GM19467 (cell line): ENCODE data around the gene RPS3.
"Not testable (repeated sequence)": the region's sequence is repeated elsewhere in the genome, so short reads cannot be mapped to it uniquely, and the experiment has no call there.

Experiments
- ATAC-seq: cut with Tn5 transposase; IDR thresholded peaks from one replicate; pipeline ENCODE4 v1.9.1; 2021; ENCODE audit warnings: mild to moderate bottlenecking, moderate library complexity; ENCODE audit not compliant: unreplicated experiment

The RPS3 gene

DNA sequence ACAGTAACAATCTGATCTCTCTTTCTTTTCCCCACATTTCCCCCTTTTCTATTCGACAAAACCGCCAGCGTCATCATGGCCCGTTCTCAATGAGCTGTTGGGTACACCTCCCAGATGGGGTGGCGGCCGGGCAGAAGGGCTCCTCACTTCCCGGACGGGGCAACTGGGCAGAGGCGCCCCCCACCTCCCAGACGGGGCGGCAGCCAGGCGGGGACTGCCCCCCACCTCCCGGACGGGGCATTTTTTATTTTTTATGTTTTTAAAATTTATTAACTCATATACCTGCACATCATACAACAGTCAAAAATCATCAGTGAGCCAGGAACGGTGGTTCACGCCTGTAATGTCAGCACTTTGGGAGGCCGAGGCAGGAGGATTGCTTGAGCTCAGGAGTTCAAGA is 20.5 kb upstream of the RPS3 start:
- ATAC-seq, result not testable (repeated sequence)

- ATAC-seq, result no peak
Observed at GRCh38 chr11:75380245-75380644, 19.1 kb upstream of the RPS3 start.

DNA sequence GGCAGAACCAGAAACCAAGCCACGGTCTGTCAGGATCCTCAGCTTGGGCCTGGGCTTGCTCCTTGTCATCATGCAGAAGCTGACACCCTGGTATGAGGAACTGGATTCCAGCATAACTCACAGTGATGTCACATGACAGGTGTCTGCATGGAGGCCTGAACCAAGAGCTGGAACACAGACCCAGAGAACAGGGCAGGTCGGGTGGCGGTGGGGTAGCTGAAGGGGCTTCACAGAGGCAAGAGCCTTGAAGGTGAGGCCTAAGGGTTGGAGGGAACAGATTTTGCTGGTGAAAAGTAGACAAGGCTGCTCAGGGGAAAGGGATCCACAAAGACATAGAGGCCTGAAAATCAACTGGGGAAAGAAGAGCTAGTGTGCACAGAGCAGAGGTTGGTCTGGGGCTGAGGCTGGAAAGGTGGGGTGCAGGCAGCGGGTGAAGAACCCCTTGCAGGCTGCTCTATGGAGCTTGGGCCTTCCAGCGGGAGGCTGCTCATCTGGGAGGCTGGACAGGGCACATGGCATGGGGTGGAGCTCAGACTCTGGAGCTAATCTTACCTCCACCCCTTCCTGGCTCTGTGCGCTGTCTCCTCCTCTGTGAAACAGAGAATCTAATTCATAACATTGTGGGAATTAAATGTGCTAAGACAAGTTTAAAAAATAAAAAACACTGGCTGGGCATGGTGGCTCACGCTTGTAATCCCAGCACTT is 18.4 kb upstream of the RPS3 start:
- no peak for ATAC-seq

DNA sequence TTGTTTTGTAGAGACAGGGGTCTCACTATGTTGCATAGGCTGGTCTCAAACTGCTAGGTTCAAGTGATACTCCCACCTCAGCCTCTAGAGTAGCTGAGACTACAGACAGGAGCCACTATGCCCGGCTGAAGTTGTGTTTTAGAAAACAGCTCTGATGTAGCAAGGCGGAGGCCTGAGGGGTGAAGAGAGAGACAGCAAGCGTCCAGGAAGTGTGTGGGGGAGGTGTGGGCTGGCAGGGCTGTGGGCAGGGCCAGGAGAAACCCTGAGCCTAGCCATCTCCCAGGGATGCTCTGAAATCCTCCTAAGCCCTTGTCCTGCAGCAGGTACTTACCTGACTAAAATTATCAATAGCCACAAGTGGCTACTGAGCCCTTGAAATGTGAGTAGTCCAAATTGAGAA is 16.1 kb upstream of the RPS3 start:
- no peak for ATAC-seq

DNA sequence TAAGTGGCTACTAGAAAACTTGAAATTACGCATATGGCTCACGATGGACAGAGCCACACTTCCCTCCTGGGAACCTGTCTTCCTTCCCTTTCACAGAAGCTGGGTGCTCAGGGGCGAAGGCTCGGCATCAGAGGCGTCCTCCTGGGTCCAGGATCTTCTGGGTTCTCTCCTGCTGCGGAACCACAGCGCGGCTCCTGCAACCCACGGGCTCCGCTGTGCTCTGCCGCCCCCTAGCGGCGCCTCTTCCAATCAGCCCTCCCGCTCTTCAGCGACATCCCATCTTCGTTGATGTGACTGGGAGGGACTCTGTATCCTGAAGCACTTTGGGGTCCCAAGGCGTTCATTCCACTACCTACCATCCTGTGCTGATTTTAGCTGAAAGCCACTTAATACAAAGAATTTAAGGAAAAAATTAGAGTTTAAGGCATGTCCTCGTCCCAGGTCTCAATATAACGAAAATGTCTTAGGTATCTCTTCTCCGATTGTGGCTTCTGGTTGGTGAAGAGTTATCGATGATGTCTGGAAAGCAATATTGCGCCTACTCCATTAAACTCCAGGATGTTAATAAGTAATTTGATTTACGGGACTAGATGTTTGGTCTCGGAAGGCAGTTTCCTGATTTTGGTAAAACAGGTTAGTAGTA is 14.8 kb upstream of the RPS3 start:
- ATAC-seq, result no peak

DNA sequence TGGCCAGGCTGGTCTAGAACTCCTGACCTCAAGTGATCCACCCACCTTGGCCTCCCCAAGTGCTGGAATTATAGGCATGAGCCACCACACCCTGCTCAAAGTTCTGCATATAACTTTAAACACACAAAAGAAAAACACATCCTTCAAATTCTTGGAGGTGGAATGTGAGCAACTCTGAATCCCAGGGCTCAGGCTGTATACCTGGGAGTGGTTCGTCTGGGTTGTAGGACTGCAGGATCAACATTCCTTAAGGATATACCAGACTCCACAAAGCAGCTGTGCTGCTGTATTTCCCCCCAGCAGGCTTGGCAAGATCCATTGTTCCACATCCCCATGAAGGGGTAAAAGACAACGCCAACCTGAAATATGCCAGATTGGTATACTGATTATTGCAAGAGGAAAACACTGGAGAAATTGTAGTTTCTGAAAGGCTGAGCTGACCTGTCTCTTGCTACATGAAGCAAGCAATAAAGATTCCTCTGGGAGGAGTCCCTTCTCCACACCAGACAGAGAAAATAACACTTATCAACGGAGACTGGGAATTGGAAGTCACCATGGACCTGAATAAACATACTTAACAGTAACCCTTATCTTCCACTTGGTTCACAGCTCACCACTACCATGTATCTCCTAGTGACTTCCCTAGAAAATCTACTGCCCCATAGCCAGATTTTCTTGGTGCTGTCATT is 12.2 kb upstream of the RPS3 start:
- ATAC-seq, result no peak

DNA sequence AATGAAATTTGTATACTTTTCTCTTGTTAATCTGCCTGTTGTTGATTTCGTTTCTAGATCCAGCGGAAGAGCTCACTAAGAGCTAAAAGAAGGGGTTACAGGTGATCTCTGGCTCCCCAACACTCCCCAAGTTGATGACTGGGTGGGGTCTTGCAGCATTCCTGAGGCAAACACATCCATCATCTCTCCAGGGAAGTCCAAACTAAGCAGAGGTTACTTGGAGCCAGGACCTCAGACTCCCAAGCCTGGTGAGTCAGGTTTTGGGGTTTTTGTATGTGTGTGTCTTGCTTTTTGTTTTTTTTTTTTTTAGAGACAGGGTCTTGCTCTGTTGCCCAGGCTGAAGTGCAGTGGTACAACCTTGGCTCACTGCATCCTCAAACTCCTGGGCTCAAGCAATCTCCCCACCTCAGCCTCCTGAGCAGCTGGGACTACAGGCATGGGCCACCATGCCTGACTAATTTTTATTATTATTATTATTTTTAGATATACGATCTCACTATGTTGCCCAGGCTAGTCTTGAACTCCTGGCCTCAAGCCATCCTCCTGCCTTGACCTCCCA is 11.5 kb upstream of the RPS3 start:
- no peak for ATAC-seq

GRCh38 chr11:75388386-75389275 is 10.7 kb upstream of the RPS3 start:
- ATAC-seq, result no peak

DNA sequence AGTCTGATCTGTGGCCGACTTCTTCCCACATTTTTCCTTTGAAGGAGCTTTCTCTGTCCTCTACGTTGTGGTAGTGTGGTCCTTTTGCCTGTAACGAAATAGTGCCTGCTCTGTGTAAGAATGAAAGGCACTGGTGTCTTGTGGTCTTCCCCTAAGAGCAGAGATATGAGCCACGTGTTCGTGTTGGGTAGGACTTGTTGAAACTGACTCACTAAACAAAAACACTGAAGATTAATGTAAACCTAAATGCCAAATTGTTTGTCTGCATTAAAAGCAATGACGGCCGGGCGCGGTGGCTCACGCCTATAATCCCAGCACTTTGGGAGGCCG is 10.1 kb upstream of the RPS3 start:
- no peak for ATAC-seq

GRCh38 chr11:75389925-75390324 is 9.4 kb upstream of the RPS3 start:
- no peak for ATAC-seq

DNA sequence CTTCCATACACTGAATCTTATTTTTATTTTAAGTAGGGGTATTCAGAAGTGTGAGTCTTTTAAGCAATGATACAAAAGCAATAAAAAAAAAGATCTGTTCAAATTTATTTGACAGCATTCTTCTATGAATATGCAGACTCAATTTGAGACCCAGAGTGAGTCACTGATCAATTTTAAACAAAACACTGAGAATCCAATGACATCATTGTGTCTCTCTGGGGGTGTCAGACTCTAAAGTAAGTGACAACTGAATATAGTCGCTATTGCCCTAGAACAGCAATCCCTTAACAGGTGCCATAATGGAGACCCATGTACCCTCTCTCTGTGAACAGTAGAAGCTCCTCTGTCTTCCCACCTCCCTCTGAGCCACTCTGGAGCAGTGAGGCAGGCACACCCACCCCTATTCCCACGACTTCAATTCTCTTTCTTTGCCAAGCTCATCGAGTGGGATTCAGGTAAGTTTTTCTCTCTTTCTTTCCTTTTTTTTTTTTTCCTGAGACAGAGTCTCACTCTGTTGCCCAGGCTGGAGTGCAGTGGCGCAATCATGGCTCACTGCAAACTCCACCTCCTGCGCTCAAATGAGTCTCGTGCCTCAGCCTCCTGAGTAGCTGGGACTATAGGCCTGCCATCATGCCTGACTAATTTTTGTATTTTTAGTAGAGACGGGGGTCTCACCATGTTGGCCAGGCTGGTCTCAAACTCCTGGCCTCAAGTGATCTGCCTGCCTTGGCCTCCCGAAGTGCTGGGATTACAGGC is 5.1 kb upstream of the RPS3 start:
- no peak for ATAC-seq

DNA sequence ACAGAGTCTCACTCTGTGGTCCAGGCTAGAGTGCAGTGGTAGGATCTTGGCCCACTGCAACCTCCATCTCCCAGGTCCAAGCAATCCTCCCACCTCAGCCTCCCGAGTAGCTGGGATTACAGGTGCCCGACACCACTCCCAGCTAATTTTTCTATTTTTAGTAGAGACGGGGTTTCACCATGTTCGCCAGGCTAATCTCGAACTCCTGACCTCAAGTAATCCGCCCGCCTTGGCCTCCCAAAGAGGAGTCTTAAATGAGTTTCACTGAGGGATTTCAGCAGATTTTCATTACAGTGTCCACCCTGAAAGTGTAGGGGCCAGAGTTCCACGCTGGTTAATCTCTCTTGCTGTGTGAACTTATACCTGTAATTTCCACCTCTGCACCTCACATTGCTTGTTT is 412 bp upstream of the RPS3 start:
- ATAC-seq, result no peak

GRCh38 chr11:75400146-75400865 is 988 bp downstream of the RPS3 start:
- no peak for ATAC-seq

- ATAC-seq, result no peak
Observed at GRCh38 chr11:75402002-75402773, 2.9 kb downstream of the RPS3 start.

DNA sequence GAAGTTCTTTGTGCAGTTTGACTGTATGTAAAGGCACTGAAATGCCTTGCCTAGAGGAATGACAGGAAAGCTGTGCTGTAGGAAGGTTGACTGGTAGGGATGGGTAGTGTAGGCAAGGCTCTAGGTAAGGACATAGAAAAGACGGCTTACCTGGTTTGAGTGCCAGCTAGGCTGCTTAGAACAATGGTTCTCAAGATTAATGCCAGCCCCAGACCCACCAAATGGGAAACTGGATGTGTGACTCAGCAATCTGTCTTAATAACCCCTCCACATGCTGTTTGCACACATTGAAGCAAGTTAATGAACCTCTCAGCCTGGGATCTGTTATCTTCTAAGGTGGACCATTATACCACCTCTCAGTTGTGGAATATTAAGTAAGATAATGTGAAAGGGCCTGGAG is 3.7 kb downstream of the RPS3 start:
- ATAC-seq, result no peak

GRCh38 chr11:75403983-75404658 is 4.8 kb downstream of the RPS3 start:
- ATAC-seq, result no peak

DNA sequence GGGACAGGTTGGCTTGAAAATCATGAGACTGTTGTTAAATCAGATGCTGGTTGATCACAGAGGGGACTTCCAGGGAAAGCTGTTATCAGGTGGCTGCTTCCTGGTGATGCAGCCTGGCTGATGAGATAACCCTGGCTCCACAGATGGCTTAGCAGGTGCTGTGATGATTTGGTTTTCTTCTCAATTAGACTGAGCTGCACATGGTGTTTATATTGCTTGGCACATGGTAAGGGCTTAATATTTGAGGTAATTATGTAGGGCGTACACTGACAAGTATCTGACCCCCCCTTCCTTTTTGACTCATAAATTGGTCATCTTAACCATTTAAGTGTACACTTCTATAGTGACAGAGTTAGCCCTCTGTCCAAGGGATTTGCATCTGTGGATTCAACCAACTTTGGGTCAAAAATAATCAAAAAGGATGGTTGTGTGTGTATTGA is 7.0 kb downstream of the RPS3 start:
- ATAC-seq, result no peak

DNA sequence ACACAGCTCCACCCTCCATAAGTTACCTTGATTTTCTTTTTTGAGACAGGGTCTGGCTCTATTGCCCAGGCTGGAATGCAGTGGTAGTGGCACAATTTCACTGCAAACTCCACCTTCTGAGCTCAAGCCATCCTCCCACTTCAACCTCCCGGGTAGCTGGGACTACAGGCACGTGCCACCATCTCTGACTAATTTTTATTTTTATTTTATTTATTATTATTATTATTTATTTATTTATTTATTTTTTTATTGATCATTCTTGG is 9.6 kb downstream of the RPS3 start:
- ATAC-seq, result no peak

- not testable (repeated sequence) for ATAC-seq
Observed at GRCh38 chr11:75409971-75410370, 10.7 kb downstream of the RPS3 start.
